ENCODE data around the gene TPD52L1.
"Not testable (repeated sequence)": the region's sequence is repeated elsewhere in the genome, so short reads cannot be mapped to it uniquely, and the experiment has no call there.

Gene TPD52L1

GRCh38 chr6:125121894-125122293 lies 31.7 kb upstream of the TPD52L1 start:
- H3K4me3 ChIP-seq (ENCODE audit: control insufficient read depth, low read depth, low read length), result no peak overlapping the region
- TF ChIP-seq CTCF (conservative IDR thresholded peaks at IDR 0.05; ENCODE audit: control insufficient read depth, insufficient read depth, low read depth, low read length), result no peak
- no peak for DNase-seq (ENCODE audit: low read depth)

- no peak overlapping the region for H3K4me3 ChIP-seq (ENCODE audit: control insufficient read depth, low read depth, low read length)
- DNase-seq (ENCODE audit: low read depth), result no peak
- no peak for TF ChIP-seq CTCF (conservative IDR thresholded peaks at IDR 0.05; ENCODE audit: control insufficient read depth, insufficient read depth, low read depth, low read length)
Measured at GRCh38 chr6:125123051-125123450, 30.5 kb upstream of the TPD52L1 start.

GRCh38 chr6:125123468-125124048 lies 30.0 kb upstream of the TPD52L1 start:
- peak; percentile 10 for DNase-seq (ENCODE audit: low read depth)
- no peak overlapping the region for H3K4me3 ChIP-seq (ENCODE audit: control insufficient read depth, low read depth, low read length)
- no peak for TF ChIP-seq CTCF (conservative IDR thresholded peaks at IDR 0.05; ENCODE audit: control insufficient read depth, insufficient read depth, low read depth, low read length)

GRCh38 chr6:125124049-125124669 lies 29.4 kb upstream of the TPD52L1 start:
- peak; percentile 30 for DNase-seq (ENCODE audit: low read depth)
- H3K4me3 ChIP-seq (ENCODE audit: control insufficient read depth, low read depth, low read length), result no peak overlapping the region
- no peak for TF ChIP-seq CTCF (conservative IDR thresholded peaks at IDR 0.05; ENCODE audit: control insufficient read depth, insufficient read depth, low read depth, low read length)

DNA sequence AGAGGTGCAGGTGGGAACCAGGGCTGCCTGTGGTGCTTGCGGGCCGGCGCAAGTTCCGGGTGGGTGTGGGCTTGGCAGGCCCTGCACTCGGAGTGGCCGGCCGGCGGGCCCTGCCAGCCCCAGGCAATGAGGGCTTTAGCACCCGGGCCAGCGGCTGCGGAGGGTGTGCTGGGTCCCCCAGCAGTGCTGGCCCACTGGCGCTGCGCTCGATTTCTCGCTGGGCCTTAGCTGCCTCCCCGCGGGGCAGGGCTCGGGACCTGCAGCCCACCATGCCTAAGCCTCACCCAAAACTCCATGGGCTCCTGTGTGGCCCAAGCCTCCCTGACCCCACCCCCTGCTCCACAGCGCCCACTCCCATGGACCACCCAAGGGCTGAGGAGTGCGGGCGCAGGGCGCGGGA lies 27.7 kb upstream of the TPD52L1 start:
- H3K4me3 ChIP-seq (ENCODE audit: control insufficient read depth, low read depth, low read length); DNase-seq (ENCODE audit: low read depth): not testable (repeated sequence)

- no peak for TF ChIP-seq CTCF (conservative IDR thresholded peaks at IDR 0.05; ENCODE audit: control insufficient read depth, insufficient read depth, low read depth, low read length)
- DNase-seq (ENCODE audit: low read depth), result no peak
- no peak overlapping the region for H3K4me3 ChIP-seq (ENCODE audit: control insufficient read depth, low read depth, low read length)
Measured at GRCh38 chr6:125129354-125129753, 24.2 kb upstream of the TPD52L1 start.

DNA sequence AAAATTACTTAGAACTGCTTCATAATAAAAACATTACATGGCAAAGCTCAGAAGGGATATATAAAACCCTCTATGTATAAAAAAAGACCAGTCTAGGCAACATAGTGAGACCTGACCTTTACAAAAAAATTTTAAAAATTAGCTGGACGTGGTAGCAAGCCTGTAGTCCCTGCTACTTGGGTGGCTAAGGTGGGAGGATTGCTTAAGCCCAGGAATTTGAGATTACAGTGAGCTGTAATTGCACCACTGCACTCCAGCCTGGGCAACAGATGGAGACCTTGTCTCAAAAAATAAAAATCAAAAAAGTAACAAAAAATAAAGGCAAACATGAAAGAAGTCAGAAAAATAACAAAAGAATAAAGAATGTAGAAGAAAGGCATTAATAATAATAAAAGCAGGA lies 21.5 kb upstream of the TPD52L1 start:
- no peak overlapping the region for H3K4me3 ChIP-seq (ENCODE audit: control insufficient read depth, low read depth, low read length)
- TF ChIP-seq CTCF (conservative IDR thresholded peaks at IDR 0.05; ENCODE audit: control insufficient read depth, insufficient read depth, low read depth, low read length), result no peak
- no peak for DNase-seq (ENCODE audit: low read depth)

Data from fibroblast of mammary gland (primary cell).